ENCODE results near the gene ERLIN1.

DNA sequence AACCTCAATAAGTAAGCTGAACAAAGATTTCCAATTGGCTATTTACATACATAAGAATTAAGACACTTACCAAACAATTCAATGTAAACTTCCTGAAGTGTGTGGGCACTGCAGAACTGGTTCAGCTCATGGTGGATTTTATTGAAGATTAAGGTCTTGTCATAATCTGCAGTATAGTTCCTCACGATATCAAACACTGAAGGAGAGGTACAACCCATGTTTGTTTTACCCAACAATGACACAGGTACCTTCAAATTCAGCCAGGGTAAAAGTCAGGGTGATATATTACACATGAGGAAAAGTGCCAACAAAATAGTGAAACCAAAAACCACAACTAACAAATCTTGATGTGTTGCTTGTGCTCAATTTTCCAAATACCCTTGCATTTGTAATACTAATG lies 10.0 kb downstream of the ERLIN1 start:
- TF ChIP-seq, protein P1, sequence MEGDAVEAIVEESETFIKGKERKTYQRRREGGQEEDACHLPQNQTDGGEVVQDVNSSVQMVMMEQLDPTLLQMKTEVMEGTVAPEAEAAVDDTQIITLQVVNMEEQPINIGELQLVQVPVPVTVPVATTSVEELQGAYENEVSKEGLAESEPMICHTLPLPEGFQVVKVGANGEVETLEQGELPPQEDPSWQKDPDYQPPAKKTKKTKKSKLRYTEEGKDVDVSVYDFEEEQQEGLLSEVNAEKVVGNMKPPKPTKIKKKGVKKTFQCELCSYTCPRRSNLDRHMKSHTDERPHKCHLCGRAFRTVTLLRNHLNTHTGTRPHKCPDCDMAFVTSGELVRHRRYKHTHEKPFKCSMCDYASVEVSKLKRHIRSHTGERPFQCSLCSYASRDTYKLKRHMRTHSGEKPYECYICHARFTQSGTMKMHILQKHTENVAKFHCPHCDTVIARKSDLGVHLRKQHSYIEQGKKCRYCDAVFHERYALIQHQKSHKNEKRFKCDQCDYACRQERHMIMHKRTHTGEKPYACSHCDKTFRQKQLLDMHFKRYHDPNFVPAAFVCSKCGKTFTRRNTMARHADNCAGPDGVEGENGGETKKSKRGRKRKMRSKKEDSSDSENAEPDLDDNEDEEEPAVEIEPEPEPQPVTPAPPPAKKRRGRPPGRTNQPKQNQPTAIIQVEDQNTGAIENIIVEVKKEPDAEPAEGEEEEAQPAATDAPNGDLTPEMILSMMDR (IDR thresholded peaks at IDR 0.05) = no peak
- TF ChIP-seq POLR2A (IDR thresholded peaks at IDR 0.05) (no peak), EP300 (IDR thresholded peaks at IDR 0.05) (no peak)
